Activated CD4-positive, alpha-beta T cell treated with anti-CD3 and anti-CD28 coated beads, Interleukin-2, amount 50 U/mL, for 4 hours (primary cell): ENCODE data around the gene SPATA6L.

ENCODE experiments used
- DNase-seq, 2 experiments: peaks; one replicate each; pipeline ENCODE4 v3.0.0-alpha.2; 2020

Gene SPATA6L

GRCh38 chr9:4548811-4549725, 117.2 kb downstream of the SPATA6L start:
- DNase-seq = no peak
